Fibroblast of mammary gland (primary cell): ENCODE measurements around the gene ACAD10.
"Not testable (repeated sequence)": the region's sequence is repeated elsewhere in the genome, so short reads cannot be mapped to it uniquely, and the experiment has no call there.

ENCODE experiments used
- DNase-seq: peaks from one replicate; pipeline ENCODE4 v3.0.0-alpha.2; 2010; ENCODE audit warnings: low read depth
- H3K4me3 ChIP-seq: 2 replicates; pipeline ENCODE4 v1.5.1; 2011; ENCODE audit warnings: low read depth, mild to moderate bottlenecking, low read length, moderate library complexity; ENCODE audit not compliant: control insufficient read depth
- CTCF ChIP-seq: conservative IDR thresholded peaks from 2 replicates; pipeline ENCODE4 v1.5.1; 2011; ENCODE audit warnings: low read depth, low read length, inconsistent platforms; ENCODE audit not compliant: control insufficient read depth, insufficient read depth

Gene ACAD10

GRCh38 chr12:111699962-111700361, 14.1 kb downstream of the ACAD10 start:
- DNase-seq = no peak
- no peak for TF ChIP-seq CTCF
- no peak overlapping the region for H3K4me3 ChIP-seq

DNA sequence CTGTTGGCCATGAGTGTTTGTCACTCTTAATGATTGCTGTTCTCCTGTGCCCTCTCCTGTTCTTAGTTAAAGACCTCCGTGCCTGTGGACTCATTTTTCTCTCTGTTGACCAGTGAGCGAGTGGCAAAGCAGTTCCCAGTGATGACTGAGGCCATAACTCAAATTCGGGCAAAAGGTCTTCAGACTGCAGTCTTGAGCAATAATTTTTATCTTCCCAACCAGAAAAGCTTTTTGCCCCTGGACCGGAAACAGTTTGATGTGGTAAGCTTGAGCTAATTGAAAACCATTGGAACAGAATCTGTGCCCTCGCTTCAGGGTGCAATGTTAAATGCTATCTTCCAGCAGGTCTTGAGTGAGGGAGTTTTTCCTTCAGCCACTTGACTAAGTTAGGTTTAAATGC, 19.8 kb downstream of the ACAD10 start:
- peak; percentile 17 for DNase-seq
- no peak overlapping the region for H3K4me3 ChIP-seq
- no peak for TF ChIP-seq CTCF

GRCh38 chr12:111706145-111706544, 20.3 kb downstream of the ACAD10 start:
- H3K4me3 ChIP-seq = no peak overlapping the region
- no peak for DNase-seq
- TF ChIP-seq CTCF = no peak

- no peak for DNase-seq
- no peak for TF ChIP-seq CTCF
- H3K4me3 ChIP-seq = no peak overlapping the region
Observed at GRCh38 chr12:111715279-111715678, 29.4 kb downstream of the ACAD10 start.

DNA sequence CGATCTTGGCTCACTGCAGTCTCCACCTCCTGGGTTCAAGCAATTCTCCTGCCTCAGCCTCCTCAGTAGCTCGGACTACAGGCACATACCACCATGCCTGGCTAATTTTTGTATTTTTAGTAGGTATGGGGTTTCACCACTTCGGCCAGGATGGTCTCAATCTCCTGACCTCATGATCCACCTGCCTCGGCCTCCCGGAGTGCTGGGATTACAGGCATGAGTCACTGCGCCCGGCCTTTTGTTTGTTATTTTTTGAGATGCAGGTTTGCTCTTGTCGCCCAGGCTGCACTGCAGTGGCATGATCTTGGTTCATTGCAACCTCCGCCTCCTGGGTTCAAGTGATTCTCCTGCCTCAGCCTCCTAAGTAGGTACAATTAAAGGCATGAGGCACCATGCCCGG, 33.5 kb downstream of the ACAD10 start:
- not testable (repeated sequence) for H3K4me3 ChIP-seq, DNase-seq

GRCh38 chr12:111720457-111720856, 34.6 kb downstream of the ACAD10 start:
- DNase-seq = no peak
- no peak overlapping the region for H3K4me3 ChIP-seq
- TF ChIP-seq CTCF = no peak

- not testable (repeated sequence) for H3K4me3 ChIP-seq, DNase-seq
Observed at GRCh38 chr12:111723646-111724360, 38.0 kb downstream of the ACAD10 start.

GRCh38 chr12:111728795-111729194, 42.9 kb downstream of the ACAD10 start:
- no peak for DNase-seq
- no peak overlapping the region for H3K4me3 ChIP-seq
- no peak for TF ChIP-seq CTCF
